GM19043 (cell line): ENCODE measurements around the gene BCAS4.
"Not testable (repeated sequence)": the region's sequence is repeated elsewhere in the genome, so short reads cannot be mapped to it uniquely, and the experiment has no call there.

ENCODE experiments used
- ATAC-seq: cut with Tn5 transposase; IDR thresholded peaks from one replicate; pipeline ENCODE4 v1.9.1; 2021; ENCODE audit warnings: low read depth; ENCODE audit not compliant: unreplicated experiment

Gene BCAS4

GRCh38 chr20:50794846-50795634 is at the start of gene BCAS4:
Gene BCAS4 (plus strand): TSS chr20:50795061. CDS start chr20:50795084, 23 bp downstream.
- ATAC-seq = peak; percentile 54

GRCh38 chr20:50745634-50746137 is 49.2 kb upstream of the BCAS4 start:
- ATAC-seq = no peak

DNA sequence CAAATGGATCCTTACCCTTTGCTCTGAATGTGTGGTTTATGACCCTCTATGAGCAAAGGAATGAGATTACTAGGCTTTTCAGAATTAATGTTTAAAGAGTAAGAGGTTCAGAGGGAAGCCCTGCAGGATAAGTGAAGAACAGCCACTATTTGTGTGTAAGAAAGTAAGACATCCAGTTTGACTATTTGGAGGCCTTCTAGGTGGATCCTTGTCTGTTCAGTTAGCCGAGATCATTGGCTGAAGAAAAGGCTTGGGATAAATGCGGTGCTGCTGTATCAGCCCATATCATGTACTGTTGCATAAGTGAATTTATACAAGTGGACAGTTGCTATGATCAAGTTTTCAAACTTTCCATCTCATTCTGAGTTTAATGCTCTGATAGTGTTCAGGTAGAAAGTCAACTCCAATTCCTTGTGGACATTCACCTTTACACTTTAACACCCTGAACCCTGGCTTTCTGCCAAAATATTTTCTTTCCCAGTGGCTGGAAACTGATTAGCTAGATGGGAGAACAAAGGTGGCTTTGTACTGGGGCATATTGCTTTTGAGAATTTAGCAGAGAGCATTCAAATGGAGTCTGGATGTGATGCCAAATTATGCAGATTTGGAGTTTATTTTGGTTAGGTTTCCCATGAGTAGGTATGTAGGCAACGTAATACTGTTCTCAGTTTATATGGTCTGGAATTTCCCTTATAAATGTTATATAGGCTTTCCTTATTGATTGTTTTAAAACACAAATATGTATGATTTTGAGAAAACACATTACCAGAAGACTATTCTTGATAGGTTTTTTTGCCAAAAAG is 48.5 kb upstream of the BCAS4 start:
- no peak for ATAC-seq

GRCh38 chr20:50747275-50747674 is 47.6 kb upstream of the BCAS4 start:
- no peak for ATAC-seq

DNA sequence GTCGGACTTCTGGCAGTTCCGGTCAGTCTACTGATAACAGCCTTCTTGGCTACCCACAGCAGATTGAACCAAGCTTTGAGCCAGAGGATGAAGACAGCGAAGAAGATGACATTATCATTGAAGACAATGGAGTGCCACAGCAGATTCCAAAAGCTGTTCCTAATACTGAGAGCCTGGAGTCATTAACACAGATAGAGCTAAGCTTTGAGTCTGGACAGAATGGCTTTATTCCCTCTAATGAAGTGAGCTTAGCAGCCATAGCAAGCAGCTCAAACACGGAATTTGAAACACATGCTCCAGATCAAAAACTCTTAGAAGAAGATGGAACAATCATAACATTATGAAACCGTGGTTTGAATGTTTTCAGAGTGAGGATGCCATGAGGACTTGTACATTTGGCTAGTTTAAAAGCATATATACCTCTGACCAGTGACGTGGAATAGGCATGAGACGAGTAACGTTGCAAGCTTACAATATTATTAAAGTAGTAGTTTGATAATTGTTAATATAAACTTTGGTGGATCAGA is 44.7 kb upstream of the BCAS4 start:
- ATAC-seq = no peak

GRCh38 chr20:50753152-50753551 is 41.7 kb upstream of the BCAS4 start:
- no peak for ATAC-seq

GRCh38 chr20:50754420-50754819 is 40.4 kb upstream of the BCAS4 start:
- no peak for ATAC-seq

- ATAC-seq = no peak
Measured at GRCh38 chr20:50756447-50756846, 38.4 kb upstream of the BCAS4 start.

DNA sequence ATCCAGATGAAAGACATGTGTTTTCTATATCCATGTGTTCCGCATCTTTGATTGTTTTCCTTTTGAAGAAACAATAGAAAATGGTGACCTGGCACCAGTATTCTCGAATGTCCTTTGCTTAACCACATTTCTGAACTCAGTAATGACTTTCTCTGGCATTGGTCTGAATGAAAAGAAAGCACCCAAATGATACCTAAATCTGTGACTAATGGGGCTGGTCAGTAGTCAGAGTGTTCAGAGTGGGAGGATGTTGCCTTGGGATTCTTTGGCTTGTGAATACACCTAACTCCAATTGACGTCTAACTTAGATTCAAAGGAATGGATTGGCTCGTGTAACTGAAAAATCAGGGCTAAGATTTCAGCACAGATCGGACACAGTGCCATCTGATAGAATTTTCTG is 36.4 kb upstream of the BCAS4 start:
- ATAC-seq = no peak

DNA sequence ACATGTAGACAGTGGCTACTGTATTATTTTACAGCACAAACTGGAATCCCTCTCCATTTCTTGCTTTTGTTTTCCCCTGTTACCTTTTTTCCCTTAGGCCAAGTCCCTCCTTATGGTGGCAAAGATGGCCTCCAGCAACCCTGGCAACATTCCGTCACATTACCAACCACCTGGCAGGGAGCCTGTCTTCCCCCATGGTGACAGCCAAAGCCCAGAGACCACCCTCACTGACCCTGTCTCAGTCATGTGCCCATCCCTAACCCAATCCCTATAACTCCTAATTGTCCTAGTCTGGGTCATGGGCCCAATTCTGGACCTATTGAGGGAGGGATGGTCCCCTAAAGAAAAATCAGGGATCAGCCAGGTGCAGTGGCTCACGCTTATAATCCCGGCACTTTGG is 35.9 kb upstream of the BCAS4 start:
- no peak for ATAC-seq

- no peak for ATAC-seq
Measured at GRCh38 chr20:50759678-50760077, 35.2 kb upstream of the BCAS4 start.

DNA sequence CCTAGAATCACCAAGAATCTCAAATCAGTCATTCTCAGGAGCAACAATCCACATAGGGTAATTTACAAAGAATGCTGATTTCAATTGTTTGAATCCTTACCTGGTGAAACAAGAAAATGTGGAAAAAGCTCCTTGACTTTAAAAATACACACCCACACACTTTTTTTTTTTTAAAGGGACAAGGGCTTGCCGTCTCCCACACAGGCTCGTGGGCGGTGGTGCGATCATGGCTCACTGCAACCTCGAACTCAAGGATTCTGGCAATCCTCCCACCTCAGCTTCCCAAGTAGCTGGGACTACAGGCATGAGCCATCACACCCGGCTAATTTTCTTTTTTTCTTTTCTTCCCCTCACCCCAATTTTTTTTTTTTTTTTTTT is 32.8 kb upstream of the BCAS4 start:
- ATAC-seq = no peak

GRCh38 chr20:50762435-50763220 is 32.2 kb upstream of the BCAS4 start:
- ATAC-seq = no peak

GRCh38 chr20:50763550-50764458 is 31.1 kb upstream of the BCAS4 start:
- not testable (repeated sequence) for ATAC-seq

GRCh38 chr20:50765251-50765650 is 29.6 kb upstream of the BCAS4 start:
- ATAC-seq = not testable (repeated sequence)

- no peak for ATAC-seq
Measured at GRCh38 chr20:50765674-50766073, 29.2 kb upstream of the BCAS4 start.

DNA sequence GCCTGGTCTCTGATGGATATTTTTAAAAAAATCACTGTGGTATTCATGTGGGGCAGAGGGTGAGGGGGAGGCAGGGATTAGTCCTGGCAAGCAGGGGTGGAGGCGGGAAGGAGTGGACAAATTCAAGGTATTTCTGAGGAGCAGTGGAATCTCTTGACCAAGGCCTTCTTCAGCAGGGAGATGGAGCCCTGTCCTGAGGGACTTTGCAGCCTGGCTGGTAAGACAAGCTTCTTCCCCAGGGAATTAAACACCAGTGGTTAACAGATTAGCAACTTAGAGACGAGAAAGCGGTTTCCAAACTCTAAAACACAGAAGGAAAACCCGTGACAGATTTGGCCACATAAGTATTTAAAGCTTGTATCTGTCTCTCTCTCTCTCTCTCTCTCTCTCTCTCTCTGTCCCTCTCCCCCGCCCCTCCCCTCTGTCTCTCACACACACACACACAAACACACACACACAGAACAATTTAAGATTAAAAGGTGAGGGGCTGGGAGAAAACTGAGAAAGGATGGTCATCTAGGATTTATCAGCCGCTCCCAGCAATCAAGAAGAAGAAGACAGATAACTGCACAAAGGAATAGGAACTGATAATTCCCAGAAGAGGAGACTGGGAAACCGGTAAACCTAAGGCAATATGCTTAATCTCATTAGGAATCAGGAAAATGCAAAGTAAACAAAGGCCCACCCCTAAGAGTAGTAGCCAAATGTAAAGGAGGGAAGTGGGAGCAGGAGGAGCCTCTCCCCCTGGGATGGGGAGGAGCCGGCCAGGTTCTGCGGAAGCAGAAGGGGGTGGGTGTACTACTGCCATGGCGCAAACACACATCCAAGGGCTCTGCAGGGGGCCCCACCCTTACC is 27.7 kb upstream of the BCAS4 start:
- ATAC-seq = not testable (repeated sequence)

GRCh38 chr20:50768991-50769390 is 25.9 kb upstream of the BCAS4 start:
- not testable (repeated sequence) for ATAC-seq
